Measurements from ENCODE around the gene OR2C3. TPM values are rescaled to one million over a fixed set of nuclear protein-coding genes. Genes with fewer than 3 reads are reported as not detected.
A peak's percentile ranks its signal among the peaks of the same experiment; 100 is the strongest.
"Not testable (repeated sequence)": the region's sequence is repeated elsewhere in the genome, so short reads cannot be mapped to it uniquely, and the experiment has no call there.

Gene OR2C3
- total RNA-seq, 2 experiments from 2014 or later = not detected

DNA sequence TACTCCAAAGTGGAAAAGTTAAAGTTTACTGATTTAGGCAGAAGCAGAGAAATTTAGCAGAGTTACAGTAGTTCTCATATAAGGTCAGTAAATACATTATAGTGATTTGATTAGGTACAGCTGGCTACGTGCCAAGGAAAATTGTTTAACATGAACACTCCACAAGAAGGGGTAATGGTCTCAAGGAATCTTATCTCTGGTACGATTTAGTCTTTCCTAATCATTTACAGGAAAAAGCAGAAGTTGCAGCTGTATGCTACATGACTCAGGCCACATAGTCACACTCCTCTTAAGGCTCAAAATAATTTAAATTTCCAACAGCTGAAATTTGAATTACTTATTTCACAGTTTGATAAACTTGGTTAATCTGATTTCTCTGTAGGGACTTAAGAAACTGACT is 41.5 kb downstream of the OR2C3 start:
- H3K36me3 Mint-ChIP-seq (ENCODE audit: low read depth) = no peaks in the 10 kb centered on the region
- CTCF ChIA-PET = no interaction called here
- no peak overlapping the region for H3K4me3 Mint-ChIP-seq
- no peaks in the 10 kb centered on the region for H3K4me1 Mint-ChIP-seq
- no peaks in the 10 kb centered on the region for H3K9me3 Mint-ChIP-seq
- POLR2A ChIA-PET = no interaction called here
- H3K27ac Mint-ChIP-seq = no peak overlapping the region
- DNase-seq = no peak
- peaks cover 15% of the 10 kb centered on the region for H3K27me3 Mint-ChIP-seq

DNA sequence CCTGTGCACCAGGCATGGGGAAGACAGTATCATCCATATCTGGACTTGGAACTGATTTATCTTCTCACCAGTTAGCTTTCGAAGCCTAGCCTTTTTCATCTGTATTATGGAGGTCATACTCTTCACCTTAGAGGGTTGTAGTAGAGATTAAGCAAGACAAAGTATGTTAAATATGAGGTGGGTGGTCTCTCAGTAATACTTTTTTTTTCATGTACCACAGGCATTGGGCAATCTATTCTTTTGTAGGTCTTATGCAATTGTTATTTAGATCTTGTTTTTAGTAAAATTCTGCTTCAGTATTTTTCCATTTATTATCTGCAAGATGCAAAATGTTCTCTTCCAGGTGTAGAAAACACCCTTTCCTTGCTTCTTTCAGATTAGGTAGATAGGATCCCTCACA is 43.1 kb downstream of the OR2C3 start:
- Mint-ChIP-seq H3K27ac (no peak overlapping the region), H3K4me3 (no peak overlapping the region), H3K9me3 (no peaks in the 10 kb centered on the region), H3K4me1 (no peaks in the 10 kb centered on the region), H3K36me3 (ENCODE audit: low read depth) (no peaks in the 10 kb centered on the region), H3K27me3 (peaks cover 14% of the 10 kb centered on the region)
- no peak for DNase-seq
- ChIA-PET POLR2A (no interaction called here), CTCF (no interaction called here)

DNA sequence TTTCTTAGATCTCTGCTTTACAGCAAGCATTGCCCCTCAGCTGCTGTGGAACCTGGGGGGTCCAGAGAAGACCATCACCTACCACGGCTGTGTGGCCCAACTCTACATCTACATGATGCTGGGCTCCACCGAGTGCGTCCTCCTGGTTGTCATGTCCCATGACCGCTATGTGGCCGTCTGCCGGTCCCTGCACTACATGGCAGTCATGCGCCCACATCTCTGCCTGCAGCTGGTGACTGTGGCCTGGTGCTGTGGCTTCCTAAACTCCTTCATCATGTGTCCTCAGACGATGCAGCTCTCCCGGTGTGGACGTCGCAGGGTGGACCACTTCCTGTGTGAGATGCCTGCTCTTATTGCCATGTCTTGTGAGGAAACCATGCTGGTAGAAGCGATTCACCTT is 44.9 kb downstream of the OR2C3 start:
- Mint-ChIP-seq H3K36me3 (ENCODE audit: low read depth) (no peaks in the 10 kb centered on the region), H3K9me3 (no peaks in the 10 kb centered on the region), H3K27ac (no peak overlapping the region), H3K4me1 (no peaks in the 10 kb centered on the region), H3K27me3 (peaks cover 11% of the 10 kb centered on the region), H3K4me3 (no peak overlapping the region)
- ChIA-PET POLR2A (no interaction called here), CTCF (no interaction called here)
- DNase-seq = no peak

DNA sequence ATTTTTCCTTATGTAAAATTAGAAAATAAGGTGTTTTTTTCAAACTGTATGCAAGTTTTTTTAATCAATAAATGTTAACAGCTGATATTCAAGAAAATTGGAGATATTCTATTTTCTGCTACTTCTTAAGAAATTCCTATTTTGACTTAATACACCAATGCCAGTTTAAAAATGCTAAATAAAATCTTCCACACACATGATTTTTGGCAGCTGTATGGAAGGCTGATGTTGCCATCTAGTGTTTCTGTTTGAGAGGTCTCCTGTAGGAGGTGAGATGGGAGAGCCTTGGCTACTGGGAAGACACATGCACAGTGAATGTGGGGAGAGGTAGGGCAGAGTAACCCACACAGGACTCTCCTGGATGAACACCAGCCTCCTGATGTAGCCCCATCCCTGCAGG is 49.2 kb downstream of the OR2C3 start:
- Mint-ChIP-seq H3K36me3 (ENCODE audit: low read depth) (no peaks in the 10 kb centered on the region), H3K4me1 (no peaks in the 10 kb centered on the region), H3K4me3 (no peak overlapping the region), H3K9me3 (no peaks in the 10 kb centered on the region), H3K27ac (no peak overlapping the region), H3K27me3 (peaks cover 2% of the 10 kb centered on the region)
- DNase-seq = peak; percentile 46
- POLR2A ChIA-PET = no interaction called here
- CTCF ChIA-PET = no interaction called here

DNA sequence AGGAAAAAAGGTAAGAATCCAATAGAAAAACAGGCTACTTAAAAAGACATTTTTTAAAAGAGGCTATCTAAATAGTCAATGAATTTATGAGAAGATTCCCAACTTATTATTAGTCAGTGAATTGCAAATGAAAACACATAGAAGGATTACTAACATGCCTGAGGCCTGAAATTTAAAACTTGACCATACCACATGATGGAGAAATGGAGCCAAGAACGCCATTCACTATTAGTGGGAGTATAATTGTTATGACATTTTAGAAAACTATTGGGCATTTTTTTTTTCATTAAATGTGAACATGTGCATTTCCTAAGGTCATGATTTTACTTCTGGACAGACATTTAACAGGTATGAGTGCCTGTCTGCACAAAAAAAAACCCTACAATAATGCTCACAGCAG is 53.5 kb downstream of the OR2C3 start:
- Mint-ChIP-seq H3K27me3 (no peaks in the 10 kb centered on the region), H3K36me3 (ENCODE audit: low read depth) (no peaks in the 10 kb centered on the region), H3K9me3 (no peaks in the 10 kb centered on the region), H3K4me1 (no peaks in the 10 kb centered on the region), H3K27ac (no peak overlapping the region), H3K4me3 (no peak overlapping the region)
- ChIA-PET CTCF (no interaction called here), POLR2A (no interaction called here)
- DNase-seq = no peak

DNA sequence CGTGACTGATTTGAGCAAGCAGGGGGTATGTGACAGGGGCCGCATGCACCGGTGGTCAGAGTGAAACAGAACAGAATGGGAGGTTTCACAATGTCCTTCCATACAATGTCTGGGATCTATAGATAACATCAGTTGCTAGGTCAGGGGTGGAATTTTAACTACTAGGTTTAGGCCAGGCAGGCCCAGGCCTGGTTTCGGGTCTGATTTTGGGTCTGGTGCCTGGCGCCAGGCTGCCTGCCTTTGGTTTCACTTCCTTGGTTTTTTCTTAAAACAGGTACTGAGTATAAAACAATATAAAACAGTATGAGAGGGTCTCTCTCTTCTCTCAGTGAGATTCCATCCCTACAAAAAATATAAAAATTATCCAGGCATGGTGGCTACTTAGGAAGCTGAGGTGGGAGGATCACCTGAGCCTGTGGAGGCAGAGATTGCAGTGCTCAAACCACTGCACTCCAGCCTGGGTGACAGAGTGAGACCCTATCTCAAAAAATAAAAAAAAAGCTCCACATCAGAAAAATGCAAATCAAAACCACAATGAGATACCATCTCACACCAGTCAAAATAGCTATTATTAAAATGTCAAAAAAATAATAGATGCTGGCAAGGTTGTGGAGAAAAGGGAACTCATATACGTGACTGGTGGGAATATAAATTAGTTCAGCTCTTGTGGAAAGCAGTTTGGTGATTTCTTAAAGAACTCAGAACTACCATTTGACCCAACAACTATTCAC is 59.7 kb downstream of the OR2C3 start:
- H3K4me1 Mint-ChIP-seq; H3K36me3 Mint-ChIP-seq (ENCODE audit: low read depth); DNase-seq; H3K4me3 Mint-ChIP-seq; POLR2A ChIA-PET; H3K27ac Mint-ChIP-seq; H3K27me3 Mint-ChIP-seq; H3K9me3 Mint-ChIP-seq: not testable (repeated sequence)
- CTCF ChIA-PET = interaction anchor here (1.7 kb wide), 2 partner anchors 14 to 89 kb away, joined by 3 read pairs; no protein-coding TSS in a partner anchor

DNA sequence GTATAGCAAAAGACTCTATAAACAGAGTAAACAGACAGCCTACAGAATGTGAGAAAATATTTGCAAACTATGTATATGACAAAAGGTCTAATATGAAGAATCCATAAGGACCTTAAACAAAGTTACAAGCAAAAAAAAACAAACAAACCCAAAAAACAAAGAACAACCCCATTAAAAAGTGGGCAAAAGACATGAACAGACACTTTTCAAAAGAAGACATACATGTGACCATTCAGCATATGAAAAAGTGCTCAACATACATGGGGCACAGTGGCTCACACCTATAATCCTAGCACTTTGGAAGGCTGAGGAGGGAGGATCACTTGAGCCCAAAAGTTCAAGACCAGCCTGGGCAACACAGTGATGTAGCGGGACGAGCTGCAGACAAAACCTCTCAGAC is 60.4 kb downstream of the OR2C3 start:
- no peaks in the 10 kb centered on the region for H3K36me3 Mint-ChIP-seq (ENCODE audit: low read depth)
- POLR2A ChIA-PET = no interaction called here
- CTCF ChIA-PET = interaction anchor here (1.7 kb wide), 1 partner anchor 13 kb away, joined by 3 read pairs; no protein-coding TSS in a partner anchor

More for the DNA sequence above, 60.4 kb downstream of the OR2C3 start:
- Mint-ChIP-seq H3K4me1 (no peaks in the 10 kb centered on the region), H3K9me3 (no peaks in the 10 kb centered on the region), H3K27ac (no peak overlapping the region), H3K27me3 (peaks cover 2% of the 10 kb centered on the region), H3K4me3 (no peak overlapping the region)
- no peak for DNase-seq

Other genes with a start within 250 kb of the OR2C3 start
- gene ZNF496, start 204.6 kb downstream of the OR2C3 start, total RNA-seq = 1 to 10 TPM; 7.2 to 7.4 TPM
- gene NLRP3, start 120.3 kb downstream of the OR2C3 start, total RNA-seq = 1 to 10 TPM; 1.4 to 2.5 TPM
- not detected for gene OR2B11, start 78.3 kb downstream of the OR2C3 start, total RNA-seq
- gene GCSAML, start 12.7 kb upstream of the OR2C3 start, total RNA-seq = not detected
- not detected for gene OR2G2, start 51.9 kb upstream of the OR2C3 start, total RNA-seq
- not detected for gene OR2G3, start 69.1 kb upstream of the OR2C3 start, total RNA-seq
- gene OR13G1, start 143.3 kb upstream of the OR2C3 start, total RNA-seq = not detected
- gene OR6F1, start 180.2 kb upstream of the OR2C3 start, total RNA-seq = not detected
- gene OR14K1, start 202.2 kb upstream of the OR2C3 start, total RNA-seq = not detected
- not detected for gene OR14A2, start 211.7 kb upstream of the OR2C3 start, total RNA-seq
- not detected for gene OR1C1, start 224.1 kb upstream of the OR2C3 start, total RNA-seq